Activated CD4-positive, alpha-beta T cell treated with anti-CD3 and anti-CD28 coated beads for 24 hours (primary cell): ENCODE data around the gene BICDL2.

ENCODE experiments used
- DNase-seq, 2 donors: peaks; one replicate each; pipeline ENCODE4 v3.0.0-alpha.2; 2020; ENCODE audit warnings: low read depth in 2 of 2

Gene BICDL2

GRCh38 chr16:2985893-2986355, 50.8 kb downstream of the BICDL2 start:
- no peak for DNase-seq

DNA sequence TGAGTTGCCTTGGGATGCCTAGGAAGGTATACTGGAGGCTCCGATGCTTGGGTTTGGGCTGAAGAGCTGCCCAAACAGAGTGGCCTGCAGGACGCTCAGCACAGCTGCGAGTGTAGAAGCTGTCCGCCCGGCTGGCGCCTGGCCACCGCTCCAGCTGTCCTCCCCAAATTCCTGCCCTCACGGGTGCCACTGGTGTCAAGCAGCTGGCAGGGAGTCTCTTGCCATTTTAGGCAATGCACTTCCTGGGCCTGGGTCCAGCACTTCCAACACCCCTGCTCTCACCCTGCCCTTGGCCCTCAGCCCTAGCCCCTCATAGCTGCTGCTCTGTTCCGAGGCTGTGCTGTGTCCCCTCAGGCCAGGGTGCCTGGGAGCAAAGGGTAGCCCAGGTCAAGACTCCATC, 51.3 kb downstream of the BICDL2 start:
- DNase-seq: no peak

DNA sequence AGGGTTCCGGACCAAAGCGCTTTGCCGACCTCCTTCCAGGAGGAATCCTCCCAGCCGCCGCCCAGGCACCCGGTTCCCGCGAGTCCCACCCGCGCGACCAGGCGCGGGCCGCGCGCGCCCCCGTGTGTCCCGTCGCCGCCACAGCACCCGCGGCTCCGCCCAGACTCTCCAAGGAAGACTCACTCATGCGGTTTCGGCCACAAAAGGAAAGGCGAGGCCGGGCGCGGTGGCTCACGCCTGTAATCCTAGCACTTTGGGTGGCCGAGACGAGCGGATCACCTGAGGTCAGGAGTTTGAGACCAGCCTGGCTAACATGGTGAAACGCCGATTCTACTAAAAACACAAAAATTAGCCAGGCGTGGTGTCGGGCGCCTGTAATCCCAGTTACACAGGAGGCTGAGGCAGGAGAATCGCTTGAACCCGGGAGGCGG, 53.0 kb downstream of the BICDL2 start:
- peak; percentile 57 to 73 for DNase-seq

DNA sequence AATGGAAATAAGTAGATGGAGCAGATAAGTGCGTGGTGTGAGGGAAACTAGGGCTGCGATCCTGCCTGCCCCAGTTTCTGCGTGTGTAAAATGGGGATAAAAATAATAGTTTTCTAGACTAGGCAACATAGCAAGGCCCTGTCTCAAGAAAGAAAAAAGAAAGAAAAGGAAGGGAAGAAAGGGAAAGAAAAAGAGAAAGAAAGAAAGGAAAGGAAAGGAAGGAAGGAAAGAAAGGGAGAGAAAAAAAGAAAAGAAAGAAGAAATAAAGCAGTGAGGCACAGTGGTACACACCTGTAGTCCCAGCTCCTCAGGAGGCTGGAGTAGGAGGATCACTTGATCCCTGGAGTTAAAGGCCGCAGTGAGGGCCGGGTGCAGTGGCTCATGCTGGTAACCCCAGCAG, 54.3 kb downstream of the BICDL2 start:
- DNase-seq: no peak

- no peak for DNase-seq
Observed at GRCh38 chr16:2981899-2982250, 54.9 kb downstream of the BICDL2 start.

DNA sequence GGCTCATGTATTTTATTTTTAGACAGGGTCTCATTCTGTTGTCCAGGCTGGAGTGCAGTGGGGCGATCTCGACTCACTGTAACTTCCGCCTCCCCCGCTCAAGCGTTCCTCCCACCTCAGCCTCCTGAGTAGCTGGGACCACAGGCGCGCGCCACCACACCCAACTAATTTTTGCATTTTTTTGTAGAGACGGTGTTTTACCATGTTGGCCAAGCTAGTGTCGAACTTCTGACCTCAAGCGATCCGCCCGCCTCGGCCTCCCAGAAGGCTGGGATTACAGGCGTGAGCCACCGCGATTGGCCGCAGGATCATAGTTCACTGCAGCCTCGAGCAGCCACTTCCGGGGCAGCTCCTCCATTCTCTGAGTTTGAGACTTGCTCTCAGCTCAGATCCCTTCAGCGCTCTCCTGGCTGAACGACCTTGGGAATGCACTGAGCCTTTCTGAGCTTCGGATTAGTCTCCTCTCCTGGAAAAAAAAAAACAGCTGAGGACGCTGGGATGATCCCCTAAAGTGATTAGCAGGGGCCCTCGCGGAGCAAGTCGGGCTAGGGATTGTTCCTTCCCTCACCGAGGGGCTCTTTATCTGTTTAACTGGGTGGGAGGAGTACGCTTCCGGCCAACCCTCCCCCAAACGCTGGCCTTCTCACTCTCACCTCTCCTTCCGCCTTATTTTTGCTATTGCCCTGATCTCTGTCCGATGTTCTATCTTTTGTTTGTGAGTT, 55.4 kb downstream of the BICDL2 start:
- no peak for DNase-seq

- peak; percentile 92 to 96 for DNase-seq
Observed at GRCh38 chr16:2980227-2981176, 56.2 kb downstream of the BICDL2 start, which contains the start of gene PKMYT1. TSS of gene PKMYT1 (minus strand) at chr16:2980446. CDS start at chr16:2979657, 789 bp downstream.

DNA sequence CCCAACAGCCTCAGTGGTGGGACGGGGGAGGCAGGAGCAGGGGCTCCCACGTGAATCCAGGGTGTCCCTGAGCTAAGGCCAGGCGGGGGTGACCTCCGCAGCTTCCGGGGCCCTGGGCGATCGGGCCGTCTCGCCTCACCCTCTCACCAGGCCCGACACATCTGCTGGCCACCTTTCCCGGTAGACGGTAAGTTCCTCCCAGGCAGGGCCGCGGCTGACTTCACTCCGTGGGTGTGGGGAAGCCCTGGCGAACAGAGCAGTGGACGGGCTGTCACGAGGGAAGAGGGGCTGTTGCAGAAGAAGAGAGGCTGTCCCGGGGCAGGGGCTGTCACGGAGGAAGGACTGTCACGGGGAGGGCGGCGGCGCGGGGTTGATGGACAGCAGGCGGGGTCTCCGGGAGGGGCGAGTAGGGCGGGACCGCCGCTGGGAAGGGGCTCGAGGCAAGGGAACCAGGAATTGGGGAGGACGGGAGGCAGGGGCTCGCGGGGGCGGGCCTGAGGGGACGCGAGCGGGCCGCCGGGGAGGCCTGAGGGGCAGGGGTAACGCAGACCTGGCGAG, 57.0 kb downstream of the BICDL2 start:
- DNase-seq: no peak
